ENCODE data around the gene SETD1A.
A peak's percentile ranks its signal among the peaks of the same experiment; 100 is the strongest.

The SETD1A gene

GRCh38 chr16:30983898-30984610, 26.5 kb downstream of the SETD1A start:
- no peak for DNase-seq

GRCh38 chr16:30984669-30985400, 27.3 kb downstream of the SETD1A start, which contains the start of gene HSD3B7:
TSS of gene HSD3B7 (plus strand) at chr16:30985207. CDS start at chr16:30985659, 452 bp downstream.
- DNase-seq = peak; percentile 88

- DNase-seq = peak; percentile 91
Observed at GRCh38 chr16:30985401-30986128, 28.0 kb downstream of the SETD1A start.

- DNase-seq = no peak
Observed at GRCh38 chr16:30986129-30986991, 28.8 kb downstream of the SETD1A start.

- DNase-seq = no peak
Observed at GRCh38 chr16:30987581-30988190, 30.1 kb downstream of the SETD1A start.

GRCh38 chr16:30989469-30990047, 32.0 kb downstream of the SETD1A start:
- DNase-seq = no peak

GRCh38 chr16:30990105-30990504, 32.6 kb downstream of the SETD1A start:
- DNase-seq = no peak

GRCh38 chr16:30991052-30991451, 33.5 kb downstream of the SETD1A start:
- DNase-seq = no peak

GRCh38 chr16:30992276-30992780, 34.8 kb downstream of the SETD1A start:
- DNase-seq = no peak

- DNase-seq = peak; percentile 33
Observed at GRCh38 chr16:30992931-30993816, 35.6 kb downstream of the SETD1A start.

GRCh38 chr16:30995927-30996323, 38.4 kb downstream of the SETD1A start:
- no peak for DNase-seq

GRCh38 chr16:30996324-30996984, 38.9 kb downstream of the SETD1A start:
- no peak for DNase-seq

GRCh38 chr16:30996985-30997724, 39.6 kb downstream of the SETD1A start:
- DNase-seq = peak; percentile 75

- DNase-seq = no peak
Observed at GRCh38 chr16:30997725-30998711, 40.5 kb downstream of the SETD1A start.

- DNase-seq = no peak
Observed at GRCh38 chr16:30998852-30999761, 41.6 kb downstream of the SETD1A start.

- DNase-seq = no peak
Observed at GRCh38 chr16:31000671-31001382, 43.3 kb downstream of the SETD1A start.
